Activated CD4-positive, alpha-beta T cell treated with anti-CD3 and anti-CD28 coated beads, Interleukin-2, Interleukin-4, amounts not matched to agents 100 ng/mL and 50 ng/mL, durations not matched to agents 16 hours and 8 hours (primary cell): ENCODE results near the gene ADRA2A.

Experiments
- DNase-seq: peaks from one replicate; pipeline ENCODE4 v3.0.0-alpha.2; 2020; ENCODE audit warnings: low spot score

The ADRA2A gene

GRCh38 chr10:111076682-111077478 lies at the start of gene ADRA2A:
ADRA2A (plus strand) TSS chr10:111077029; CDS start chr10:111077997, 968 bp downstream.
- no peak for DNase-seq

GRCh38 chr10:111030042-111030750 lies 46.6 kb upstream of the ADRA2A start:
- no peak for DNase-seq

- no peak for DNase-seq
Observed at GRCh38 chr10:111034598-111035310, 42.1 kb upstream of the ADRA2A start.

- no peak for DNase-seq
Observed at GRCh38 chr10:111035542-111035941, 41.3 kb upstream of the ADRA2A start.

- no peak for DNase-seq
Observed at GRCh38 chr10:111037858-111038257, 39.0 kb upstream of the ADRA2A start.

GRCh38 chr10:111039522-111039921 lies 37.3 kb upstream of the ADRA2A start:
- no peak for DNase-seq

- no peak for DNase-seq
Observed at GRCh38 chr10:111057006-111057405, 19.8 kb upstream of the ADRA2A start.

- DNase-seq: no peak
Observed at GRCh38 chr10:111063471-111063870, 13.4 kb upstream of the ADRA2A start.

GRCh38 chr10:111072232-111072631 lies 4.6 kb upstream of the ADRA2A start:
- no peak for DNase-seq

- DNase-seq: no peak
Observed at GRCh38 chr10:111075577-111076185, 1.1 kb upstream of the ADRA2A start.

GRCh38 chr10:111076191-111076681 lies 593 bp upstream of the ADRA2A start:
- DNase-seq: peak; percentile 53

- DNase-seq: no peak
Observed at GRCh38 chr10:111077479-111077784, 603 bp downstream of the ADRA2A start.

GRCh38 chr10:111077785-111078504 lies 1.1 kb downstream of the ADRA2A start:
- no peak for DNase-seq

- no peak for DNase-seq
Observed at GRCh38 chr10:111078505-111079185, 1.8 kb downstream of the ADRA2A start.

- DNase-seq: no peak
Observed at GRCh38 chr10:111079241-111079760, 2.5 kb downstream of the ADRA2A start.

GRCh38 chr10:111079781-111080180 lies 3.0 kb downstream of the ADRA2A start:
- DNase-seq: no peak

GRCh38 chr10:111080224-111080623 lies 3.4 kb downstream of the ADRA2A start:
- DNase-seq: no peak

GRCh38 chr10:111081595-111081994 lies 4.8 kb downstream of the ADRA2A start:
- no peak for DNase-seq

- no peak for DNase-seq
Observed at GRCh38 chr10:111082102-111082975, 5.5 kb downstream of the ADRA2A start.
